HL-60/S4 treated with phorbol 12-myristate 13-acetate at 8.2 ng/mL for 4 days and 3 days (cell line): ENCODE data around the gene COL5A1.
"Not testable (repeated sequence)": the region's sequence is repeated elsewhere in the genome, so short reads cannot be mapped to it uniquely, and the experiment has no call there.

Source experiments
- in situ Hi-C: fragments of 300-500 bp; cut with MboI; formaldehyde crosslinking; loops from 2 replicates; pipeline ENCODE4 v1.15.0; 2022; ENCODE audit warnings: low sequenced_read_pairs

Gene COL5A1

GRCh38 chr9:134704498-134704897 lies 62.9 kb downstream of the COL5A1 start:
- in situ Hi-C loops: no loop called here

- in situ Hi-C loops: no loop called here
Measured at GRCh38 chr9:134705786-134706185, 64.2 kb downstream of the COL5A1 start.

- in situ Hi-C loops: no loop called here
Measured at GRCh38 chr9:134706522-134706921, 64.9 kb downstream of the COL5A1 start.

GRCh38 chr9:134707031-134707680 lies 65.6 kb downstream of the COL5A1 start:
- in situ Hi-C loops: no loop called here

GRCh38 chr9:134707731-134708671 lies 66.4 kb downstream of the COL5A1 start:
- in situ Hi-C loops: no loop called here

GRCh38 chr9:134708672-134709038 lies 67.1 kb downstream of the COL5A1 start:
- in situ Hi-C loops: no loop called here

GRCh38 chr9:134709512-134710270 lies 68.1 kb downstream of the COL5A1 start:
- in situ Hi-C loops: no loop called here

- in situ Hi-C loops: no loop called here
Measured at GRCh38 chr9:134710271-134710540, 68.6 kb downstream of the COL5A1 start.

- in situ Hi-C loops: no loop called here
Measured at GRCh38 chr9:134710901-134711300, 69.3 kb downstream of the COL5A1 start.

GRCh38 chr9:134712243-134712642 lies 70.6 kb downstream of the COL5A1 start:
- in situ Hi-C loops: no loop called here

GRCh38 chr9:134712926-134713325 lies 71.3 kb downstream of the COL5A1 start:
- in situ Hi-C loops: no loop called here

- in situ Hi-C loops: not testable (repeated sequence)
Measured at GRCh38 chr9:134715536-134715935, 73.9 kb downstream of the COL5A1 start.

GRCh38 chr9:134716067-134716466 lies 74.5 kb downstream of the COL5A1 start:
- in situ Hi-C loops: no loop called here

GRCh38 chr9:134717056-134717455 lies 75.5 kb downstream of the COL5A1 start:
- in situ Hi-C loops: no loop called here

GRCh38 chr9:134717924-134718645 lies 76.5 kb downstream of the COL5A1 start:
- in situ Hi-C loops: no loop called here

GRCh38 chr9:134719331-134719730 lies 77.7 kb downstream of the COL5A1 start:
- in situ Hi-C loops: no loop called here

- in situ Hi-C loops: no loop called here
Measured at GRCh38 chr9:134720136-134720753, 78.6 kb downstream of the COL5A1 start.

- in situ Hi-C loops: no loop called here
Measured at GRCh38 chr9:134720796-134721195, 79.2 kb downstream of the COL5A1 start.

GRCh38 chr9:134721344-134721743 lies 79.7 kb downstream of the COL5A1 start:
- in situ Hi-C loops: no loop called here

GRCh38 chr9:134722120-134722701 lies 80.6 kb downstream of the COL5A1 start:
- in situ Hi-C loops: no loop called here
